SH-SY5Y (cell line): ENCODE measurements around the gene IFI27L2.

Experiments
- GATA2 ChIP-seq: IDR thresholded peaks from 2 replicates; pipeline ENCODE4 v1.6.1; 2011; ENCODE audit warnings: mild to moderate bottlenecking, low read depth, low read length
- GATA3 ChIP-seq: IDR thresholded peaks from 2 replicates; pipeline ENCODE4 v1.6.1; 2011; ENCODE audit warnings: low read depth, mild to moderate bottlenecking, low read length, moderate library complexity

GRCh38 chr14:94161058-94161457, 31.7 kb upstream of the IFI27L2 start:
- TF ChIP-seq GATA2 (no peak), GATA3 (no peak)
